ENCODE measurements around the gene TAF8.

DNA sequence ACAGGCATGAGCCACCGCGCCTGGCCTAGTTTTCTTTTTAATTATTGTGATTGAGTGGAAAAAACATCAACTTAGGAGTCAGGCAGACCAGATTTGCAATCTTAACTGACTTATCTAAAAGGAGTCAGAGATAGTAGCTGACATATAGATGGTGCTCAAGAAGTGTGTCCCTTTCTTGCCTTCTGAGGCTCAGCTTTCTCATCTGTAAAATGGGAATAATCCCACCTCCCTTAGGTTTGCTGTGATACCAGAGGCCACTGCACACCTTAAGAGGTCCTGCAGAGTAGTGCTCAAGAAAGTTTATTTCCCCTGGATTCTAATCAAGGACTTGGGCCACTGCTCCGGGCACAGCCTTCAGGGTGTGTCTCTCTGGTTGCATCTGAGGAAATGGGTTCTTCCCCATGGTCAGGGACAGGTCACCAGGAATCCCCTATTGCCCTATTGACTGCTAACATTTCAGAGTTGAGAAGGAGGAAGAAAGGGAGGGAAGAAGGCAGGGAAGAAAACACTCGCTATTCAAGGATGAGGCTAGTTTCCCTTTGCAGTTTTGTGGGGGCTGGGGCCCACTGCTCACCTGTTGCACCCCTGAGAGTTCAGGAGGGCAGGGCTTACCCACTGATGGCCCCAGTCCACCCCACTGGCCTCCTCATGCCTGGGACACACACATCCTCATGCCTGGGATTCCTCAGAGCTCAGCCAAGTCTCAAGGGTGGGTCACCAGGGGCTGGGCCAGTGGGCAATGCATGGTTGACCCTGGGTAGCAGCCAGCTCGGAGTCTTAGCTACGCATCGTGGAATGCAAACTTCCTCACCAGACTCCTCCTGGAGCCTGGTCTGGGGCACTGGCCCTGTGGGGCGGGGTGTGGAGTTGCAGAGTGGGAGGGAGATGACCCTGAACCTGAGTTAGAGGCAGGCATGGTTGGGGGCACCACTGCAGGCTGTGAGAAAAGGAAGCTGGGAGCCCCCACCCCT, 70.9 kb downstream of the TAF8 start:
- no peak for TF ChIP-seq EZH2phosphoT487 (IDR thresholded peaks at IDR 0.05; ENCODE audit: borderline replicate concordance, low read length)
- TF ChIP-seq CTCF (IDR thresholded peaks at IDR 0.05; ENCODE audit: low read depth, low read length, poor library complexity, severe bottlenecking), result no peak

Measured in DOHH2 (cell line).